HG03442 (cell line): ENCODE measurements around the gene RAET1L.
"Not testable (repeated sequence)": the region's sequence is repeated elsewhere in the genome, so short reads cannot be mapped to it uniquely, and the experiment has no call there.

Experiments
- ATAC-seq: cut with Tn5 transposase; IDR thresholded peaks from one replicate; pipeline ENCODE4 v1.9.1; 2021; ENCODE audit warnings: mild to moderate bottlenecking, moderate library complexity; ENCODE audit not compliant: unreplicated experiment

Gene RAET1L

GRCh38 chr6:150044621-150045145 is 19.4 kb upstream of the RAET1L start:
- no peak for ATAC-seq

GRCh38 chr6:150043501-150044412 is 18.4 kb upstream of the RAET1L start:
- no peak for ATAC-seq

- no peak for ATAC-seq
Measured at GRCh38 chr6:150043096-150043495, 17.8 kb upstream of the RAET1L start.

DNA sequence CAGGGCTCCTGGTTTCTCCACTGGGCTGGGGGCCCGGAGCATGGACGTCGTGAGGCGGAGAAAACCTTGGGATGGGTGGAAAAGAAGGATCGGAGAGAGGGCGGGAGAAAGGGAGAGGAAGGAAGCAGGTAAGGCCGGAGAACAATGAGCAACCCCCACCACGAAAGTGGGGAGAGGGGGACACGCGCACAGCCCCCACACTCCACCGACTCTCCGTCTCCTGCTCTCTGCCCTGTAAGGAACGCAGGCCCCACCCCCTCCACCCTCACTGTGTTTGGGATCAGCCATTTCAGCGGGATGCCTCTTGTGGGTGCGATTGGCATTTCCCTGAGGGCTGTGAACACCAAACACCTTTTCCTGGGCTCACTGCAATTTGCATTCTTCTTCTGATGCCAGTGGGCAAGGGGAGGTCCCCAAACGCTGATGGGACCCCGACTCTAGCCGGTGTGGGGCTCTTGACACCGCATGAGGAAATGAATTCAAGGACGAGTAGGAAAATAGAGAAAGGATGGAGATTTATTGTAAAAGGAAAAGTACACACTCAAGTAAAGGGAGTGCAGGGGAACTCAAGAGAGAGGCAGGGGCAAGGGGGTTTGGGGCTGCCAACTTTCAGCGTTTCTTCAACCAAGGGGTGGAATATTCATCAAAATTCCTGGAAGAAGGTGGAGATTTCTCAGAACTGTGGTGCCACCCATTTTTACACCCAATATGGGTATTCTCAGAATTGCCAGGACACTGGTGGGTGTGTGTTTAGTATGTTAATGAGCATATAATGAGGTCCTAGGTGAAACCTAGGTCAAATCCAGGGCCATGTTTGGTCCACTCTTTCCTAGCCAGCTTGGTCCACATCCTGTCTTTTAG is 13.1 kb upstream of the RAET1L start:
- no peak for ATAC-seq

- ATAC-seq, result no peak
Measured at GRCh38 chr6:150037526-150038201, 12.3 kb upstream of the RAET1L start.

DNA sequence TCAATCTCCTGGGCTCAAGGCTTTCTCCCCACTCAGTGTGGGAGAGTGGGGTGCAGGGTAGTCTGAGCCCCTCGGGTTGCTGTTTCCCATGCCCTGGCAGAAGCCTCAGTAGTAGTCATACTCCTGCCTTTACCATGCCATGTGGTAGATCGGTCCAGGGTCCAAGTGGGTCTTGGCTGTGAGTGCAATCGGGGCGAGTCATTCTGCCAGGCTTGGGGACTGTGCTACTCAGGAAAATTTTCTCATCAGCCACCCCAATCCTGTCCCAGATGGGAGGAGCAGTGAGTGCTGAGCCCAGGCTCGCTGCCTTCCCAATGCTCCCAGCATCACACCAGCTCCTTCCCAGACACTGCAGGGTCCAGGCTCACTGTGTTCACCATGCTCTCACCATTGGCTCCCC is 10.7 kb upstream of the RAET1L start:
- no peak for ATAC-seq

GRCh38 chr6:150033207-150033771 is 8.0 kb upstream of the RAET1L start:
- no peak for ATAC-seq

- ATAC-seq, result no peak
Measured at GRCh38 chr6:150032598-150032997, 7.3 kb upstream of the RAET1L start.

GRCh38 chr6:150030611-150031010 is 5.3 kb upstream of the RAET1L start:
- ATAC-seq, result no peak

DNA sequence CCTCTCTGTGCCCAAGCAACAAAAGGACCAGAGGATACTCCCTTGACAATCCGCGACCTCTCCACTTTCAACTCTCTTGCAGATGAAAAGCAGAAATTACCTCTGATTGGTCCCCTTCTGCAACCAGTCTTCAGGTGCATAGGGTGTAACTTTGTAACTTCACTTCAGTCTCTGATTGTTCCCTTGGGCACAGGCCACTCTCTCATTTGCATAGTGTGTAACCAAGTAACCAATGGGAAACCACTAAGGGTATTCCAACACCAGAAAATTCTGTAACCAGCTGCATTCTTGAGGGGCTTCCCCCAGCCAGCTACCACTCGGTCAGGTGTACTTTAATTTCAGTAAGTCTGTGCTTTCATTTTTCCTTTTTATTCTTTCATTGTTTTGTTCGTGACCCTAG is 4.4 kb upstream of the RAET1L start:
- no peak for ATAC-seq

GRCh38 chr6:150029276-150029675 is 3.9 kb upstream of the RAET1L start:
- no peak for ATAC-seq

GRCh38 chr6:150028799-150029198 is 3.5 kb upstream of the RAET1L start:
- ATAC-seq, result no peak

- ATAC-seq, result no peak
Measured at GRCh38 chr6:150027806-150028565, 2.7 kb upstream of the RAET1L start.

DNA sequence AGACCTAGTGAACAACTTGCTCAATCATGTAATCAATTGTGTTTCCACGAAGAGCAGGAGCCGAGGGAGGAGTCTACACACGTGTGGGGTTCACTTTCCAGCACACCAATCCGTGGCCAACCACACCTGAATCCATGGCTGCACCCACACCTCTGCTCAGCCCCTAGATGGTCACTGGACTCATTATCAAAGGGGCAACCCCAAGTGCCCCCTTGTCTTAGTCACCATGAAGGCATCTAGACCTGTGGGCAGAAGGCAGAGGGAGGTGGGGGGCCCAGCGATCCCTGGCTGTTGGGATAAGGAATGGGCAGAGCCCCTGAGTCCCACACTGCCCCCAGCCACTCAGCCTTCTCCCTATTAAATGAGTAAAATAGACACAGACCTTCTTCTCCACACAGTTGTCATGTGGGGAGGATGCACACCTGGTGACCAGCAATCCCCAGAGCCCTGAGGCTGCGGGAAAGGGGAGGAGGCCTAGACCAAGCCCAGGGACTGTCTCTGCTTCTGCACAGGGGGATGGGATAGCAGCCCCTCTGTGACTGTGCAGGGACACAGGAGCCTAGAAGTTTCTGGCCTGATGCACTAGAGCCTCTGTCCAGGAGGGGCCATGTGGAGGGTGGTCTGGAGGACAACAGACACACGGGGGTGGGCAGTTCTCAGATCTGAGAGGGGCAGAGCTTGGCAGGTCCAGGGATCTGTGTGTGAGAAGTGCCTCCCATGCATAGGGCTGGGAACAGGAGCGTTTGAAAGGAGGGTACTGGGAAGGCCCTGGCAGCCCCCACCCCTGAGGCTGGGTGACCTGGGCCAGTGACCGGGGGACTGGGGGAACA is 1.9 kb upstream of the RAET1L start:
- no peak for ATAC-seq

- ATAC-seq, result no peak
Measured at GRCh38 chr6:150024646-150025155, 631 bp downstream of the RAET1L start.

GRCh38 chr6:150024021-150024420 is 1.3 kb downstream of the RAET1L start:
- ATAC-seq, result not testable (repeated sequence)

- ATAC-seq, result not testable (repeated sequence)
Measured at GRCh38 chr6:150021870-150022269, 3.5 kb downstream of the RAET1L start.

DNA sequence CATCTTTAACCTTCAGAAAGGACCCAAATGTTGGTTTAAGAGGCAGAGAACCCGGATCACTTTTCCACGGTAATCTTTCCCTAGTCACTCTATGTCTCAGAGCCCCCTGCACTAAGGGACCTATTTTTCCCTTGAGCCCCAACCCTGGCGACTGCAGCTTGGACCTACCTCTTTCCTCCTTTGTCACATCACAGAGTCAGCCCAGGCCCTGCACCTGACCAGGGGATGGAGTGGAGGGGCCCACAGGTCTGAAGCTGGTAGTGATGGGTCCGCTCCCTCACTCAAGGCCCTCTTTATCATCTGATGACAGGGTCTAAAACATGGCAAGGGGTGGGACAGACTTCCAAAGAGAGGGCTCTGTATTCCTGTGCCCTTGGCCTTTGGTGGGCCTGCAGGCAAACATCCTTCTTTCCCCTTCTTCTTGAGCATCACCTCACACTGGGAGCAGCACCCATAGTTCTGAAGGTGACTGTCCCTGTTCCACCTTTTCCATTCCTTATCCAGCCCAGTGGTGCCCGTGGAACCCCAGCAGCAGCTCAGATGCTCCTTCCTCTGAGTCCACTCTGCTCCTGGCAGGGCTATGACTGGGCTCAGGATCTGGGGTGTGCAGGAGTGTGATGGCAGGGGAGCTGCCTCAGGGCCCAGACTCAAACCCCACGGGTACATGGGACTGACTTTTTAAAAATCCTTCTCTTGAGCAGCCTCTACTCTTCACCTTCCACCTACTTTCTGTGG is 6.3 kb downstream of the RAET1L start:
- no peak for ATAC-seq
